HepG2 (cell line): ENCODE results near the gene ZNF414. TPM values are rescaled to one million over a fixed set of nuclear protein-coding genes. Genes with fewer than 3 reads are reported as not detected.

Experiments used
- ATAC-seq: fragments of 200-7000 bp; cut with Tn5 transposase; 3 replicates; pipeline ENCODE4 v1.9.1; 2020; ENCODE audit warnings: mild to moderate bottlenecking, moderate library complexity
- BruUV-seq: library from RNA; stranded (reverse); fragments of 400-500 nt; replicated peaks from 2 replicates; lab custom pipeline; 2021; lab: Mats Ljungman, UMichigan
- CTCF ChIA-PET: fragments of 300-600 bp; formaldehyde crosslinking; extraction: SDS; loops from one replicate; lab custom pipeline; 2021; ENCODE audit warnings: low total read pairs, inconsistent platforms, low intra/inter-chr PET ratio; lab: Yijun Ruan, JAX
- POLR2A ChIA-PET: fragments of 350-600 bp; sonication (Branson Sonifier 250); formaldehyde crosslinking; loops from one replicate; lab custom pipeline; 2020; ENCODE audit warnings: antibody characterized with exemption, inconsistent platforms; lab: Yijun Ruan, JAX
- DNase-seq: peaks from one replicate; pipeline ENCODE4 v3.0.0-alpha.2; 2015; ENCODE audit warnings: low spot score
- FAIRE-seq: peaks from 3 replicates; lab custom pipeline; 2011; peaks lifted over from hg19 to GRCh38; lab: Jason Lieb, UNC
- H2AFZ ChIP-seq: one replicate; pipeline ENCODE4 v1.6.1; 2011; ENCODE audit warnings: low read length, inconsistent platforms
- H3K27ac ChIP-seq: fragments of 300-600 bp; 3 replicates; pipeline ENCODE4 v1.8.0; 2011; ENCODE audit warnings: mixed run types, mild to moderate bottlenecking, mixed read lengths, low read length, inconsistent platforms; ENCODE audit not compliant: insufficient read depth; ENCODE audit errors: extremely low read length
- H3K27me3 ChIP-seq, 2 experiments: fragments of 200-600 bp in 1 of 2; 2 replicates in 1 of 2; 3 replicates in 1 of 2; pipeline versions ENCODE4 v1.6.0 to v1.8.0; 2011; ENCODE audit warnings: low read length in 2 of 2, mild to moderate bottlenecking in 2 of 2, moderate library complexity in 2 of 2, inconsistent platforms in 1 of 2; ENCODE audit not compliant: insufficient read depth in 2 of 2, control insufficient read depth in 1 of 2
- H3K36me3 ChIP-seq, 2 experiments: fragments of 200-600 bp in 1 of 2; replicated peaks in 1 of 2; 2 replicates in 1 of 2; 3 replicates in 1 of 2; pipeline versions ENCODE4 v1.5.1 to v1.8.0; 2011; ENCODE audit warnings: low read length in 2 of 2, inconsistent platforms in 1 of 2; ENCODE audit not compliant: insufficient read depth in 2 of 2, control insufficient read depth in 1 of 2
- H3K4me1 ChIP-seq: 2 replicates; pipeline ENCODE4 v1.5.1; 2012; ENCODE audit warnings: low read length, inconsistent platforms; ENCODE audit not compliant: insufficient read depth
- H3K4me2 ChIP-seq: 2 replicates; pipeline ENCODE4 v1.6.0; 2011; ENCODE audit warnings: low read depth, low read length, inconsistent platforms
- H3K4me3 ChIP-seq, 3 experiments: fragments of 200-600 bp in 1 of 3; sonication (generic), shearing (Covaris generic) in 1 of 3; replicated peaks in 1 of 3; 2 replicates each; pipeline ENCODE4 v1.5.1; 2011 to 2016; ENCODE audit warnings: low read length in 3 of 3, inconsistent platforms in 2 of 3, low read depth in 2 of 3, mild to moderate bottlenecking in 2 of 3, control low read depth in 1 of 3, mixed read lengths in 1 of 3; ENCODE audit not compliant: insufficient read depth in 1 of 3
- H3K79me2 ChIP-seq: one replicate; pipeline ENCODE4 v1.6.1; 2011; ENCODE audit warnings: low read length, inconsistent platforms; ENCODE audit not compliant: insufficient read depth
- H3K9ac ChIP-seq: 2 replicates; pipeline ENCODE4 v1.6.0; 2011; ENCODE audit warnings: mild to moderate bottlenecking, low read depth, low read length, inconsistent platforms; ENCODE audit not compliant: insufficient read depth
- H3K9me3 ChIP-seq: 2 replicates; pipeline ENCODE4 v1.5.1; 2012; ENCODE audit warnings: mild to moderate bottlenecking, low read length
- H4K20me1 ChIP-seq: 2 replicates; pipeline ENCODE4 v1.6.0; 2011; ENCODE audit warnings: inconsistent platforms, mild to moderate bottlenecking, low read length, moderate library complexity; ENCODE audit not compliant: insufficient read depth
- ARNTL ChIP-seq: sonication (generic); formaldehyde crosslinking; IDR thresholded peaks from 2 replicates; pipeline ENCODE4 v1.4.0; 2020; ENCODE audit warnings: mild to moderate bottlenecking, missing genetic modification reagents
- CAMTA2 ChIP-seq: sonication (generic); formaldehyde crosslinking; IDR thresholded peaks from 2 replicates; pipeline ENCODE4 v1.4.0; 2020; ENCODE audit warnings: mild to moderate bottlenecking, missing genetic modification reagents, borderline replicate concordance
- ETV5 ChIP-seq: IDR thresholded peaks from 2 replicates; pipeline ENCODE4 v1.6.1; 2018; ENCODE audit warnings: missing biosample characterization, missing genetic modification reagents, inconsistent platforms, borderline replicate concordance
- FOXO1 ChIP-seq: sonication (generic); formaldehyde crosslinking; IDR thresholded peaks from 2 replicates; pipeline ENCODE4 v1.4.0; 2020; ENCODE audit warnings: missing genetic modification reagents
- GLMP ChIP-seq: sonication (generic); formaldehyde crosslinking; IDR thresholded peaks from 2 replicates; pipeline ENCODE4 v1.9.0; 2021; ENCODE audit warnings: missing genetic modification reagents, mild to moderate bottlenecking, borderline replicate concordance
- HCFC1 ChIP-seq: fragments of 150-350 bp; IDR thresholded peaks from 2 replicates; pipeline ENCODE4 v1.6.1; 2014; ENCODE audit warnings: low read depth, low read length
- HNF4A ChIP-seq: sonication (generic); formaldehyde crosslinking; IDR thresholded peaks from 2 replicates; pipeline ENCODE4 v1.4.0; 2020; ENCODE audit warnings: missing genetic modification reagents
- IKZF5 ChIP-seq: IDR thresholded peaks from 2 replicates; pipeline ENCODE4 v1.6.1; 2018; ENCODE audit warnings: missing genetic modification reagents, mild to moderate bottlenecking, missing compliant biosample characterization
- KMT2A ChIP-seq: sonication (generic); formaldehyde crosslinking; IDR thresholded peaks from 2 replicates; pipeline ENCODE4 v1.4.0; 2020; ENCODE audit warnings: missing genetic modification reagents
- SMAD1 ChIP-seq: sonication (generic); formaldehyde crosslinking; IDR thresholded peaks from 2 replicates; pipeline ENCODE4 v1.4.0; 2020; ENCODE audit warnings: missing genetic modification reagents, low read depth, mild to moderate bottlenecking, borderline replicate concordance
- TCF7 ChIP-seq: sonication (generic); IDR thresholded peaks from 2 replicates; pipeline ENCODE4 v1.6.1; 2016; ENCODE audit warnings: antibody characterized with exemption, low read depth
- U2AF2 ChIP-seq: fragments of 200-400 bp; formaldehyde crosslinking; IDR thresholded peaks from 2 replicates; pipeline ENCODE4 v1.6.1; 2017; ENCODE audit warnings: low read depth, mild to moderate bottlenecking, low read length
- ZBTB7B ChIP-seq: sonication (generic); formaldehyde crosslinking; IDR thresholded peaks from 2 replicates; pipeline ENCODE4 v1.4.0; 2020; ENCODE audit warnings: missing genetic modification reagents
- ZNF225 ChIP-seq: sonication (generic); formaldehyde crosslinking; IDR thresholded peaks from 2 replicates; pipeline ENCODE4 v1.4.0; 2020; ENCODE audit warnings: mild to moderate bottlenecking, missing genetic modification reagents
- ZNF713 ChIP-seq: sonication (generic); formaldehyde crosslinking; IDR thresholded peaks from 2 replicates; pipeline ENCODE4 v1.4.0; 2020; ENCODE audit warnings: mild to moderate bottlenecking, missing genetic modification reagents
- WGBS: methylation state at CpG from one replicate; pipeline ENCODE4 v1.1.6; 2017; ENCODE audit warnings: low lambda C conversion rate; 5-methylcytosine and 5-hydroxymethylcytosine counted together
- in situ Hi-C: cut with HindIII; loops from 2 replicates; pipeline ENCODE4 v1.10.0; 2017; ENCODE audit warnings: low pct_unique_long_range_greater_than_20kb; ENCODE audit not compliant: extremely low pct_ligation_motif_present
- intact Hi-C: fragments of 100-400 bp; cut with micrococcal nuclease; formaldehyde crosslinking; loops from one replicate; pipeline ENCODE4 v1.10.0; 2022; ENCODE audit not compliant: unreplicated experiment
- polyA plus RNA-seq, 8 experiments: library from polyadenylated mRNA; depleted of rRNA in 3 of 8; stranded (reverse) in 7 of 8; unstranded in 1 of 8; fragments of >200 nt; fragmentation: Illumina TruSeq in 4 of 8; extraction: Trizol in 4 of 8; gene quantifications; 2 replicates each; pipeline versions ENCODE4 v1.2.1 to v1.2.3, GENCODE V29; 2011 to 2016; ENCODE audit warnings: low read depth in 4 of 8, missing spikeins in 1 of 8, mixed read lengths in 1 of 8; ENCODE audit not compliant: insufficient read depth in 1 of 8
- total RNA-seq, 5 experiments: library from RNA; depleted of rRNA; stranded (reverse); fragments of >200 nt; fragmentation: Illumina TruSeq; extraction: Trizol; gene quantifications; 2 replicates each; pipeline ENCODE4 v1.2.3, GENCODE V29; 2016; ENCODE audit warnings: low read depth in 1 of 5
- TF ChIP-seq, protein P1 (sequence below): IDR thresholded peaks from 2 replicates; pipeline ENCODE4 v1.6.1; 2018; ENCODE audit warnings: missing genetic modification reagents
- TF ChIP-seq, protein P2 (sequence below): sonication (generic); formaldehyde crosslinking; IDR thresholded peaks from 2 replicates; pipeline ENCODE4 v1.5.0; 2020; ENCODE audit warnings: missing genetic modification reagents
- TF ChIP-seq, protein P3 (sequence below): sonication (generic); formaldehyde crosslinking; IDR thresholded peaks from 2 replicates; pipeline ENCODE4 v1.4.0; 2020; ENCODE audit warnings: missing genetic modification reagents

ZNF414 gene
- total and polyA plus RNA-seq, 2 of the 13 experiments (the other 11 are each of a cell fraction or from before 2014, with no cell fraction given): 2.5 to 4.0 TPM

GRCh38 chr19:8532225-8532624 lies 18.3 kb upstream of the ZNF414 start:
- DNase-seq: peak; percentile 43
- H3K36me3 ChIP-seq: no peaks in the 10 kb centered on the region
- POLR2A ChIA-PET: interaction anchor here (0.6 to 1.1 kb wide), 2 partner anchors 18 to 23 kb away, joined by 3 read pairs; partner anchors contain the start of gene ZNF414
- H3K9me3 ChIP-seq: no peaks in the 10 kb centered on the region
- FAIRE-seq: no peak
- H4K20me1 ChIP-seq: peaks cover 2% of the 10 kb centered on the region; the same call in 1 of the 2 replicates
- no peaks in the 10 kb centered on the region for H3K79me2 ChIP-seq
- no peak overlapping the region for H3K27ac ChIP-seq
- H3K4me2 ChIP-seq: peak overlapping the region; percentile 48
- CTCF ChIA-PET: no interaction called here
- no TSS peak for BruUV-seq
- no peaks in the 10 kb centered on the region for H3K27me3 ChIP-seq
- ATAC-seq: no peak; the same call in 2 of the 3 replicates
- intact Hi-C loops: no loop called here
- H3K4me3 ChIP-seq: no peak overlapping the region
- H3K4me1 ChIP-seq: peaks cover 24% of the 10 kb centered on the region
- no peak overlapping the region for H2AFZ ChIP-seq
- in situ Hi-C loops: no loop called here
- WGBS: 3% methylated on average over 2 of the region's 2 CpGs
- no peak overlapping the region for H3K9ac ChIP-seq
- TF ChIP-seq TCF7: 0 out of 2 replicates have a peak, but pooled peaks have one; percentile 8
- no peak for TF ChIP-seq GLMP (CRISPR knock-in tag)
- TF ChIP-seq HCFC1: no peak
- peak; percentile 34; the same call in 1 of the 2 replicates for TF ChIP-seq HNF4A (CRISPR knock-in tag)
- no peak for TF ChIP-seq KMT2A
- TF ChIP-seq IKZF5 (CRISPR knock-in tag): 0 out of 2 replicates have a peak, but pooled peaks have one; percentile 26
- no peak for TF ChIP-seq ZNF225 (CRISPR knock-in tag)
- TF ChIP-seq, protein P1, sequence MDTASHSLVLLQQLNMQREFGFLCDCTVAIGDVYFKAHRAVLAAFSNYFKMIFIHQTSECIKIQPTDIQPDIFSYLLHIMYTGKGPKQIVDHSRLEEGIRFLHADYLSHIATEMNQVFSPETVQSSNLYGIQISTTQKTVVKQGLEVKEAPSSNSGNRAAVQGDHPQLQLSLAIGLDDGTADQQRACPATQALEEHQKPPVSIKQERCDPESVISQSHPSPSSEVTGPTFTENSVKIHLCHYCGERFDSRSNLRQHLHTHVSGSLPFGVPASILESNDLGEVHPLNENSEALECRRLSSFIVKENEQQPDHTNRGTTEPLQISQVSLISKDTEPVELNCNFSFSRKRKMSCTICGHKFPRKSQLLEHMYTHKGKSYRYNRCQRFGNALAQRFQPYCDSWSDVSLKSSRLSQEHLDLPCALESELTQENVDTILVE (CRISPR knock-in tag): no peak
- no peak for TF ChIP-seq ZBTB7B
- TF ChIP-seq ETV5: no peak
- no peak for TF ChIP-seq SMAD1
- TF ChIP-seq U2AF2: no peak
- no peak for TF ChIP-seq CAMTA2
- TF ChIP-seq ZNF713 (CRISPR knock-in tag): no peak
- TF ChIP-seq, protein P2, sequence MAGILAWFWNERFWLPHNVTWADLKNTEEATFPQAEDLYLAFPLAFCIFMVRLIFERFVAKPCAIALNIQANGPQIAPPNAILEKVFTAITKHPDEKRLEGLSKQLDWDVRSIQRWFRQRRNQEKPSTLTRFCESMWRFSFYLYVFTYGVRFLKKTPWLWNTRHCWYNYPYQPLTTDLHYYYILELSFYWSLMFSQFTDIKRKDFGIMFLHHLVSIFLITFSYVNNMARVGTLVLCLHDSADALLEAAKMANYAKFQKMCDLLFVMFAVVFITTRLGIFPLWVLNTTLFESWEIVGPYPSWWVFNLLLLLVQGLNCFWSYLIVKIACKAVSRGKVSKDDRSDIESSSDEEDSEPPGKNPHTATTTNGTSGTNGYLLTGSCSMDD (CRISPR knock-in tag): no peak
- TF ChIP-seq ARNTL: no peak
- no peak for TF ChIP-seq FOXO1 (CRISPR knock-in tag)
- TF ChIP-seq, protein P3, sequence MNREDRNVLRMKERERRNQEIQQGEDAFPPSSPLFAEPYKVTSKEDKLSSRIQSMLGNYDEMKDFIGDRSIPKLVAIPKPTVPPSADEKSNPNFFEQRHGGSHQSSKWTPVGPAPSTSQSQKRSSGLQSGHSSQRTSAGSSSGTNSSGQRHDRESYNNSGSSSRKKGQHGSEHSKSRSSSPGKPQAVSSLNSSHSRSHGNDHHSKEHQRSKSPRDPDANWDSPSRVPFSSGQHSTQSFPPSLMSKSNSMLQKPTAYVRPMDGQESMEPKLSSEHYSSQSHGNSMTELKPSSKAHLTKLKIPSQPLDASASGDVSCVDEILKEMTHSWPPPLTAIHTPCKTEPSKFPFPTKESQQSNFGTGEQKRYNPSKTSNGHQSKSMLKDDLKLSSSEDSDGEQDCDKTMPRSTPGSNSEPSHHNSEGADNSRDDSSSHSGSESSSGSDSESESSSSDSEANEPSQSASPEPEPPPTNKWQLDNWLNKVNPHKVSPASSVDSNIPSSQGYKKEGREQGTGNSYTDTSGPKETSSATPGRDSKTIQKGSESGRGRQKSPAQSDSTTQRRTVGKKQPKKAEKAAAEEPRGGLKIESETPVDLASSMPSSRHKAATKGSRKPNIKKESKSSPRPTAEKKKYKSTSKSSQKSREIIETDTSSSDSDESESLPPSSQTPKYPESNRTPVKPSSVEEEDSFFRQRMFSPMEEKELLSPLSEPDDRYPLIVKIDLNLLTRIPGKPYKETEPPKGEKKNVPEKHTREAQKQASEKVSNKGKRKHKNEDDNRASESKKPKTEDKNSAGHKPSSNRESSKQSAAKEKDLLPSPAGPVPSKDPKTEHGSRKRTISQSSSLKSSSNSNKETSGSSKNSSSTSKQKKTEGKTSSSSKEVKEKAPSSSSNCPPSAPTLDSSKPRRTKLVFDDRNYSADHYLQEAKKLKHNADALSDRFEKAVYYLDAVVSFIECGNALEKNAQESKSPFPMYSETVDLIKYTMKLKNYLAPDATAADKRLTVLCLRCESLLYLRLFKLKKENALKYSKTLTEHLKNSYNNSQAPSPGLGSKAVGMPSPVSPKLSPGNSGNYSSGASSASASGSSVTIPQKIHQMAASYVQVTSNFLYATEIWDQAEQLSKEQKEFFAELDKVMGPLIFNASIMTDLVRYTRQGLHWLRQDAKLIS (CRISPR knock-in tag): no peak
